GM23338 (cell line): ENCODE measurements around the gene SYT14. TPM values are rescaled to one million over a fixed set of nuclear protein-coding genes. Genes with fewer than 3 reads are reported as not detected.
A peak's percentile ranks its signal among the peaks of the same experiment; 100 is the strongest.

Experiments
- ATAC-seq: fragments of 200-7000 bp; cut with Tn5 transposase; 3 replicates; pipeline ENCODE4 v1.9.1; 2020
- DNase-seq: peaks from one replicate; pipeline ENCODE4 v3.0.0-alpha.2; 2015; ENCODE audit warnings: low spot score
- H2AFZ ChIP-seq: fragments of 200-600 bp; sonication (generic); 2 replicates; pipeline ENCODE4 v1.8.0; 2016; ENCODE audit warnings: antibody characterized with exemption, mild to moderate bottlenecking, moderate library complexity
- H3F3A ChIP-seq: fragments of 200-600 bp; sonication (generic); replicated peaks from 2 replicates; pipeline ENCODE4 v1.8.0; 2017; ENCODE audit warnings: antibody characterized with exemption, mixed run types, low read depth
- H3K27ac ChIP-seq: fragments of 200-600 bp; sonication (generic); 2 replicates; pipeline ENCODE4 v1.6.1; 2016; ENCODE audit warnings: low read depth
- H3K27me3 ChIP-seq: fragments of 200-600 bp; sonication (generic); 2 replicates; pipeline ENCODE4 v1.8.0; 2016; ENCODE audit warnings: mild to moderate bottlenecking, mixed run types, moderate library complexity; ENCODE audit not compliant: insufficient read depth
- H3K36me3 ChIP-seq: fragments of 200-600 bp; sonication (generic); 2 replicates; pipeline ENCODE4 v1.8.0; 2016; ENCODE audit warnings: mild to moderate bottlenecking; ENCODE audit not compliant: insufficient read depth
- H3K4me1 ChIP-seq: fragments of 200-600 bp; sonication (generic); 2 replicates; pipeline ENCODE4 v1.8.0; 2016; ENCODE audit warnings: mild to moderate bottlenecking, moderate library complexity; ENCODE audit not compliant: insufficient read depth
- H3K4me2 ChIP-seq: fragments of 200-600 bp; sonication (generic); 2 replicates; pipeline ENCODE4 v1.7.1; 2017; ENCODE audit warnings: mixed run types
- H3K4me3 ChIP-seq: fragments of 200-600 bp; sonication (generic); 2 replicates; pipeline ENCODE4 v1.6.1; 2016; ENCODE audit warnings: mixed run types
- H3K79me2 ChIP-seq: fragments of 200-600 bp; sonication (generic); replicated peaks from 2 replicates; pipeline ENCODE4 v1.8.0; 2017; ENCODE audit warnings: mild to moderate bottlenecking; ENCODE audit not compliant: insufficient read depth
- H3K9me2 ChIP-seq: fragments of 200-600 bp; sonication (generic); 2 replicates; pipeline ENCODE4 v1.8.0; 2017; ENCODE audit not compliant: insufficient read depth
- H4K20me1 ChIP-seq: fragments of 200-600 bp; sonication (generic); replicated peaks from 2 replicates; pipeline ENCODE4 v1.8.0; 2017; ENCODE audit warnings: mild to moderate bottlenecking; ENCODE audit not compliant: insufficient read depth
- H3K27ac Mint-ChIP-seq: 2 replicates; pipeline ENCODE4 v1.8.0; 2020; ENCODE audit warnings: inconsistent platforms, mild to moderate bottlenecking, moderate library complexity, mixed read lengths
- H3K27me3 Mint-ChIP-seq: 3 replicates; pipeline ENCODE4 v1.8.0; 2022; ENCODE audit warnings: low read depth, mild to moderate bottlenecking, moderate library complexity, mixed read lengths, inconsistent platforms; ENCODE audit not compliant: insufficient read depth, poor library complexity
- H3K36me3 Mint-ChIP-seq: 3 replicates; pipeline ENCODE4 v1.8.0; 2021; ENCODE audit warnings: low read depth, mild to moderate bottlenecking, inconsistent platforms, moderate library complexity, mixed read lengths
- H3K4me1 Mint-ChIP-seq: 3 replicates; pipeline ENCODE4 v1.8.0; 2020; ENCODE audit warnings: mild to moderate bottlenecking, inconsistent platforms, mixed read lengths
- H3K4me3 Mint-ChIP-seq: 3 replicates; pipeline ENCODE4 v1.8.0; 2021; ENCODE audit warnings: moderate library complexity, mild to moderate bottlenecking, inconsistent platforms, mixed read lengths
- H3K9me3 Mint-ChIP-seq: 3 replicates; pipeline ENCODE4 v1.8.0; 2020; ENCODE audit warnings: moderate library complexity, mild to moderate bottlenecking, inconsistent platforms, mixed read lengths
- CTCF ChIP-seq, 2 experiments: fragments of 200-600 bp in 1 of 2; sonication (generic) in 1 of 2; conservative IDR thresholded peaks; 2 replicates each; pipeline versions ENCODE4 v1.5.1 to v1.6.1; 2016 to 2017; ENCODE audit warnings: antibody characterized with exemption in 2 of 2, low read depth in 2 of 2, mild to moderate bottlenecking in 2 of 2, moderate library complexity in 1 of 2
- ETS1 ChIP-seq: IDR thresholded peaks from 2 replicates; pipeline ENCODE4 v1.6.1; 2016; ENCODE audit warnings: antibody characterized with exemption
- EZH2 ChIP-seq: fragments of 200-600 bp; sonication (generic); IDR thresholded peaks from one replicate; pipeline ENCODE4 v1.8.0; 2017; ENCODE audit warnings: antibody characterized with exemption, mild to moderate bottlenecking, low read depth; ENCODE audit not compliant: unreplicated experiment
- JUNB ChIP-seq: IDR thresholded peaks from one replicate; pipeline ENCODE4 v1.6.1; 2016; ENCODE audit warnings: antibody characterized with exemption; ENCODE audit not compliant: unreplicated experiment
- NANOG ChIP-seq: IDR thresholded peaks from 2 replicates; pipeline ENCODE4 v1.6.1; 2016; ENCODE audit warnings: antibody characterized with exemption, borderline replicate concordance
- POLR2AphosphoS5 ChIP-seq: IDR thresholded peaks from 2 replicates; pipeline ENCODE4 v1.6.1; 2016; ENCODE audit warnings: antibody characterized with exemption, low read depth
- ZNF114 ChIP-seq: fragments of 250-450 bp; sonication (Bioruptor Pico); IDR thresholded peaks from 2 replicates; pipeline ENCODE4 v1.5.0; 2020; ENCODE audit warnings: mild to moderate bottlenecking, moderate library complexity
- ZNF331 ChIP-seq: fragments of 250-450 bp; sonication (Bioruptor Pico); IDR thresholded peaks from 2 replicates; pipeline ENCODE4 v1.5.0; 2020; ENCODE audit warnings: low read depth, mild to moderate bottlenecking, moderate library complexity
- ZNF462 ChIP-seq: fragments of 250-450 bp; sonication (Bioruptor Pico); IDR thresholded peaks from 2 replicates; pipeline ENCODE4 v1.5.0; 2020; ENCODE audit warnings: mild to moderate bottlenecking, moderate library complexity
- polyA plus RNA-seq: library from polyadenylated mRNA; unstranded; fragments of >200 nt; fragmentation: Nextera tagmentation; extraction: Ambion mirVana; gene quantifications from 2 replicates; pipeline ENCODE4 v1.2.1, GENCODE V29; 2016
- total RNA-seq: library from RNA; depleted of rRNA; stranded (reverse); fragments of >200 nt; shearing (Covaris generic); gene quantifications from 2 replicates; pipeline ENCODE4 v1.2.3, GENCODE V29; 2014

SYT14 gene
- total and polyA plus RNA-seq, 2 experiments from 2014 or later: 5.2 to 22.4 TPM

GRCh38 chr1:210076620-210077019, 138.6 kb downstream of the SYT14 start:
- Mint-ChIP-seq H3K27ac (peak overlapping the region; percentile 69), H3K9me3 (no peaks in the 10 kb centered on the region), H3K4me1 (peaks cover 20% of the 10 kb centered on the region), H3K27me3 (peaks cover 6% of the 10 kb centered on the region), H3K4me3 (no peak overlapping the region), H3K36me3 (peaks cover 12% of the 10 kb centered on the region)
- no peaks in the 10 kb centered on the region for H3F3A ChIP-seq
- no peaks in the 10 kb centered on the region for H3K27me3 ChIP-seq
- H3K4me2 ChIP-seq: no peak overlapping the region
- no peak for TF ChIP-seq CTCF (conservative IDR thresholded peaks at IDR 0.05; ENCODE audit: low read depth in 2 of 2)
- no peak for TF ChIP-seq POLR2AphosphoS5
- no peak for TF ChIP-seq EZH2
- no peak for TF ChIP-seq ZNF331 (CRISPR knock-in tag)
- TF ChIP-seq ETS1: no peak
- no peak for TF ChIP-seq ZNF462 (CRISPR knock-in tag)
- no peak for TF ChIP-seq ZNF114 (CRISPR knock-in tag)
- no peak for TF ChIP-seq JUNB
- no peak for TF ChIP-seq NANOG
- H4K20me1 ChIP-seq: no peaks in the 10 kb centered on the region
- H2AFZ ChIP-seq: no peak overlapping the region
- H3K9me2 ChIP-seq: no peaks in the 10 kb centered on the region
- H3K79me2 ChIP-seq: no peaks in the 10 kb centered on the region
- no peak for ATAC-seq
- no peak overlapping the region for H3K4me3 ChIP-seq
- no peaks in the 10 kb centered on the region for H3K36me3 ChIP-seq
- peaks cover 24% of the 10 kb centered on the region for H3K4me1 ChIP-seq
- H3K27ac ChIP-seq: no peak overlapping the region
- DNase-seq: peak; percentile 8
